Stimulated activated CD4-positive, alpha-beta T cell treated with anti-CD3 and anti-CD28 coated beads, Interleukin-12 subunit alpha, Interleukin-12 subunit beta, amount 100 ng/mL, for 48 hours (primary cell): ENCODE results near the gene C11orf24.

Experiments used
- DNase-seq, 3 donors: peaks; one replicate each; pipeline ENCODE4 v3.0.0-alpha.2; 2020; ENCODE audit warnings: low read depth in 2 of 3, low spot score in 1 of 3

The C11orf24 gene

GRCh38 chr11:68271023-68271780 lies 571 bp downstream of the C11orf24 start:
- DNase-seq, result peak; percentile 26 to 45 (median 42)

GRCh38 chr11:68270196-68271022 lies 1.4 kb downstream of the C11orf24 start:
- no peak for DNase-seq

GRCh38 chr11:68269414-68270081 lies 2.2 kb downstream of the C11orf24 start:
- no peak for DNase-seq

GRCh38 chr11:68267881-68268240 lies 3.9 kb downstream of the C11orf24 start:
- DNase-seq, result no peak

GRCh38 chr11:68266936-68267880 lies 4.6 kb downstream of the C11orf24 start:
- no peak for DNase-seq

GRCh38 chr11:68266121-68266891 lies 5.5 kb downstream of the C11orf24 start:
- DNase-seq, result no peak

GRCh38 chr11:68264741-68265540 lies 6.8 kb downstream of the C11orf24 start:
- DNase-seq, result no peak

- no peak for DNase-seq
Measured at GRCh38 chr11:68264244-68264643, 7.5 kb downstream of the C11orf24 start.

GRCh38 chr11:68263444-68264035 lies 8.2 kb downstream of the C11orf24 start:
- no peak for DNase-seq

GRCh38 chr11:68262544-68262827 lies 9.3 kb downstream of the C11orf24 start:
- no peak for DNase-seq

GRCh38 chr11:68261749-68262543 lies 9.8 kb downstream of the C11orf24 start:
- no peak for DNase-seq

- no peak for DNase-seq
Measured at GRCh38 chr11:68261006-68261405, 10.8 kb downstream of the C11orf24 start.

- no peak for DNase-seq
Measured at GRCh38 chr11:68260484-68260883, 11.3 kb downstream of the C11orf24 start.

GRCh38 chr11:68259122-68259959 lies 12.4 kb downstream of the C11orf24 start:
- no peak for DNase-seq

- no peak for DNase-seq
Measured at GRCh38 chr11:68258363-68258765, 13.4 kb downstream of the C11orf24 start.

GRCh38 chr11:68257477-68258362 lies 14.1 kb downstream of the C11orf24 start:
- DNase-seq, result peak; percentile 89 to 97 (median 91)
